Esophagus muscularis mucosa (tissue), 4 donors: ENCODE data around the gene CCR5.

ENCODE experiments used
- CTCF ChIP-seq, 3 experiments: fragments of 200-600 bp in 2 of 3; fragments of 450-650 bp in 1 of 3; sonication (generic) in 2 of 3; IDR thresholded peaks; one replicate each; pipeline ENCODE4 v1.5.1; 2017 to 2019; ENCODE audit warnings: antibody characterized with exemption in 3 of 3, mild to moderate bottlenecking in 2 of 3, moderate library complexity in 1 of 3
- EP300 ChIP-seq: sonication (generic); formaldehyde crosslinking; IDR thresholded peaks from one replicate; pipeline ENCODE4 v1.6.1; 2017; ENCODE audit warnings: antibody characterized with exemption
- POLR2A ChIP-seq: fragments of 450-650 bp; IDR thresholded peaks from one replicate; pipeline ENCODE4 v1.6.1; 2017; ENCODE audit warnings: antibody characterized with exemption, moderate library complexity, mild to moderate bottlenecking, low read depth
- POLR2AphosphoS5 ChIP-seq, 2 donors: sonication (generic); formaldehyde crosslinking; IDR thresholded peaks; one replicate each; pipeline ENCODE4 v1.6.1; 2017; ENCODE audit warnings: antibody characterized with exemption in 2 of 2

GRCh38 chr3:46393011-46393410, 22.3 kb downstream of the CCR5 start:
- TF ChIP-seq POLR2A (no peak), CTCF (IDR thresholded peaks at IDR 0.05) (no peak), EP300 (no peak), POLR2AphosphoS5 (IDR thresholded peaks at IDR 0.05) (no peak)
